HG03064 (cell line): ENCODE results near the gene KIAA0408.
A peak's percentile ranks its signal among the peaks of the same experiment; 100 is the strongest.

Experiments
- ATAC-seq: cut with Tn5 transposase; IDR thresholded peaks from one replicate; pipeline ENCODE4 v1.9.1; 2021; ENCODE audit warnings: low read depth; ENCODE audit not compliant: unreplicated experiment

Gene KIAA0408

DNA sequence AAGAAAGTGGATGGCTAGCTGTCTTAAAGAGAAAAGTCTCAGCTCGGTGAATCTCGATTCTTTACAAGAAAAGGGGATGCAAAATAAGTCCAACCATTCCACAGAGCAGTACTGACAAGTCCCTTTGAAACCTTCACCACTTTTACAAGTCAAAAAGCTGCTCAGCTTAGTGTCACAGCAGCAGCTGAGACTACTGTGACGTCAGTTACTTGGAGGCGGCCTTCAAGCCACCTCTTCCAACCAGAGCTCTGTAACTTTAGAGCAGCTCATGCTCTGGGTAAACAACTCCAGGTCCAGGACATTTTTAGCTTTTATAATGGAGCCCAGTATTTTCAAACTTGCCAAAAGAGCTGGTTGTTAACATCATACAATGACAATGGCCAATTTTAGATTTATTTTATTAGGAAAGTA, at the start of gene KIAA0408:
TSS of gene KIAA0408 (minus strand) at position 159 of the 411 bp plus-strand sequence. CDS start 5,408 bp downstream, outside the sequence.
- no peak for ATAC-seq

DNA sequence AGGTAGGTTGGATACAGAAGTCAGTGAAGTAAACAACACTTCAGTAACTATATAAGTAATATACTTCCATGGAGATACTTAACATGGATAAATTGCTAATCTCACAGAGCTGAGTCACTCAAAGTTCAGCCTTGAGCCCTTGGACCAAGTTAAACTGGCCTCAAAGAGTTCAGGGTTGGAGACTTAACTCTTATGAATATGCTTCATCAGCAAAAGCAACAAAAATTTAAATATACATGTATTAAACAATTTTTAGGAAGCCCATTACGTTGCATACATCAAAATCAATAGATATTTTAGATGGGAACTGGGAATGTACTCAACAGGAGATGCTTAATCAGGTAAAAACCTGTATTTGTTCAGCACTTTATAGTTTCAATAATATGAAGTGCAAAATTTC, 47.7 kb upstream of the KIAA0408 start:
- no peak for ATAC-seq

DNA sequence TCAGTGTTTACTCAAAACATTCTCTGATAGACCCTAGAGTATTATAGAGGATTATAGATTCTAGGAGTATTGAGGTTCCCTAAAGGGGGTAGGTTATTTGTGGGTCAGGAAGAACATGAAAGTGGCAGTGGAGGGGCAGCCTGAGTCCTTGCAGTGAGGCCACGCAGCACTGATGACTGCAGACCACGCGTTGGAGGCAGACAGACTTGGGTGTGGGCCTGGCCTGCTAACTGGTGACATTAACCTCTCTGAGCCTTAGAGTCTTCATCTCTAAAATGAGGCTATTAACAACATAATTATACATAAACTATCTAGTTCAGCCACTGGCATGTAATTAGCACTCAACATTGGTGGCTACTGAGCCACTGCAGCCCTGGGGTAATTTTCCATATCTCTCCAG, 43.8 kb upstream of the KIAA0408 start:
- ATAC-seq = no peak

DNA sequence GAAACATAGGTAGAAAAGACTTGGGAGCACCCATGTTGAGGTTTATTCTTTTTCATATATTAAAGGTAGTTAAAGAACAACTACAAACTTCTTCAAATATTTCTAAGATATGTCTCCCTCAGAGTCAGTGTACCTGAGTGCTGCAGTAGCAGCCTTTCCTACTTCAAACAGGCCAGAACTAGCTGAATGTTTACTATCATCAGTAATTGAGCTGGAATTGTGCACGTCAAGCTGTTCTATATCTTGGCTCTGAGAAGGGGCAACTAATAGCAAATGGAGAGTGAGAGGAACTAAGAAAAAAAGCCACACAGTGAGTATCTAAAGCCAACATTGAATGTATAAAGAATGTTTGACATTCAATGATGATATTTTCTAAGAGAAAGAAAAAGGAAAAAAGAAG, 38.2 kb upstream of the KIAA0408 start:
- ATAC-seq = no peak

DNA sequence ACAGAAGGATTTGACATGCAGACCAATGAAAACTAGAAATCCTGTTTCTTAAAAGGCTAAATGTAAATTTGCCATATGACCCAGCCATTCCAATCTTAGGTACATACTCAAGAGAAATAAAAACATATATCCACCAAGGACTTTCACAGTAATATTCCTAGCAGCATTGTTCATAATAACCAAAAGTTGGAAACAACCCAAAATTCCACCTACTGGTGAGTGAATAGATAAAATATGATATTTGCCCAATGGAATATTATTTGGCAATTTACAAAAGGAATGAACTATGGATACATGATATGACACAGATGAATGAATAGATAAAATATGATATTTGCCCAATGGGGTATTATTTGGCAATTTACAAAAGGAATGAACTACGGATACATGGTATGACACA, 37.3 kb upstream of the KIAA0408 start:
- no peak for ATAC-seq

DNA sequence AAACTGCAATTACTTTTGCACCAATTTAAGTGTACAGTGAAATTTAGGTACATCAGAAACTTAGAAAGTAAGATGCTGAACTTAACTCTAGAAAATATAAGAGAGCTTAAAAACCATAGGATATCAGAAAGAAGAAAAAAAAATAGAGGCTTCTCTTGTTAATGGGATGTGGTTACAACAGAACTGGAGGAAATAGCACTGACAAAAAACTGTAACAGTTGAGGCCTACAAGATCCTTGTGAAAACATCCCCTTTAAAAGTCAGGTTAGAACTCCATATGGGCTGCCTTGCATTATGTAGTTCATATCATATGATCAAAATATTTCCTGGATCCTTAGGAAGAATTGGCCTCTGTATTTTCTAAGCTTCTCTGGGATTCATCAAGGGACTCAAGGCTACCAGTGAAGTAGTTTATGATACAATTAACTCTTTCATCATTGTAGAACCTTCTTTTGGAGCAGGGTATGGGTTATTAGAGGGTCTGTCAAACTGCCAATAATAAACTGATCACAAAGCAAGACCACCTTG, 35.1 kb upstream of the KIAA0408 start:
- no peak for ATAC-seq

DNA sequence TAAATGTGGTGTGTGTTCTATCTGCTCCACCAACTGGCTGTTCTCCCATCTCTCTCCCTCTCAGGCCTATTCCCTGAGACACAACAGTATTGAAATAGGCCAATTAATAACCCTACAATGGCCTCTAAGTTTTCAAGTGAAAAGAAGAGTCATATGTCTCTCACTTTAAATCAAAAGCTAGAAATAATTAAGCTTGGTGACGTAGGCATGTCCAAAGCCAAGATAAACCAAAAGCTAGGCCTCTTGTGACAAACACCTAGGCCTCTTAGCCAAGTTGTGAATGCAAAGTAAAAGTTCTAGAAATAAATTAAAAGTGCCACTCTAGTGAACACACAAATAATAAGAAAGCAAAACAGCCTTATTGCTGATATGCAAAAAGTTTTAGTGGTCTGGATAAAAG, 30.1 kb upstream of the KIAA0408 start:
- ATAC-seq = no peak

DNA sequence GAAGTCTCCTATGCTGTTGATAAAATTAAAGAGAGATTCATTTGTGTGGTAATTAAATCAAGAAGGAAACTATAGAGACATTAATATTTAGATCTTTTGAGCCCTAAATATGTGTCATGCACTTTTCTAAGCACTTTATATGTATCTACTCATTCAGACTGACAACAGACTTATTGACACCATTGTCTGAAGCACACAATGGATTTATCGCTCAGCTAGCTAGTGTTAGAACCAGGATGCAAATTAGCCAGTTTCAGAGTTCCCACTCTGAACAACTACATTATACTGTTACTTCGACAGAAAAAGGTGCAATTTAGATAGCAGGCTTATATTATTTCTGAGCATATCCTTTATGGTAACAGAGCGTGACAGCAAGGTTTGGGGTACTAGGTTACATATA, 27.7 kb upstream of the KIAA0408 start:
- ATAC-seq = no peak

DNA sequence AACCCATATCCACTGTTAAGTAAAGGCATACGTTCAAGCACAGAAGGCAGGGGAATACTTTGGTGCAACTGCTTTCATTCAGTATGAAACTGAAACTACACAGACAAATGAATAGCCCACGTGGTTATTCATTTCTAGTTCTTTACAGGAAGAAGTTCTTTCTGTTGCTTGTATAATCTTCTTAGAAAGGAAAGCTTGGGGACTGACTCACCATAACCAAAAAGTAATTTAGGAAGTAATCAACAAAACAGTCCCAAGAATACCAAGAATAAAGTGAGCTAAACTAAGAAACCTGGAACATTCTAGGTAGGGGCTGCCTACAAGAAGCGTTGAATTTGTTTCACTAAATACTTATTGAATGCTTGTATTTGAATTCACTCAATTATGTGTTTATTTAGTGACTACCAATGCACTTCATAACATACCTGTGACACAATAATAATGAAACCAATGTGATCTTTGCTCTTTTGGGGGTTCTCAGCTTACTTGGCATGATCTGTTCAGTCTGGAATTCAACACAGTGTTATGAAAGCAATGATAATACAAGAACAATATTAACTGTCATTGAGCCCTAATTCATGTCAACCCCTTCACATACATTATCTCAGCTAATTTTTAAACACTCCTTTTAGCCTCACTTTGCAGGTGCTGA, 25.1 kb upstream of the KIAA0408 start:
- peak; percentile 100 for ATAC-seq

DNA sequence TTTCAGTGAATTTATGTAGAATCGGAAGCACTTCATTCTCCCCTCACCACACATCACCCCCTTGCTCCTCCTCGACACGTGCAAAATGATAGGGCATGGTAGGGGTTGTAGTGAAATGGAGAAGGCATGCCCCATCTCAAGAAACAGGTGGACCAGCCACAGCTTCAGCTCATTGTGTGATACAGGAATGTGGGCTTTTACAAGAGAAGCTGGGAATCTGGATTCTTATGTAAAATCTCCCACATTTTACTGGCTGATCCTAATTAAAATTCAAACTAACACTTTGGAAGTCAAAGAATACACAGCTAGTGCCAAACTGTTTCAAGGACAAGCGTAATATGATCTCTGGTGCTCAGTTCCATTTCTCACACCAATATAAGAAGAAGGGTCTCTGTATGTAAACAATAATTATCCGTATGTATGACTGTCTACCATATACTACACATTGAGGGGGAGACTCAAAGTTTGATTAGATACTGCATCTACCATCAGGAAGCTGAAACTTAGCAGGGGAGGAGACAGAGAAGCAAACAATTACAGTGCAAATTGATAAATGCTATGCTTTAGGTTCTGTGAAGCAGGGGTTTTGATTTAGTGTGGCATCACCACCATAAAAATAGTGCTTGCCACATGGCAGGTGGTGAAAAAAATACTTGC, 24.3 kb upstream of the KIAA0408 start:
- peak; percentile 6 for ATAC-seq

DNA sequence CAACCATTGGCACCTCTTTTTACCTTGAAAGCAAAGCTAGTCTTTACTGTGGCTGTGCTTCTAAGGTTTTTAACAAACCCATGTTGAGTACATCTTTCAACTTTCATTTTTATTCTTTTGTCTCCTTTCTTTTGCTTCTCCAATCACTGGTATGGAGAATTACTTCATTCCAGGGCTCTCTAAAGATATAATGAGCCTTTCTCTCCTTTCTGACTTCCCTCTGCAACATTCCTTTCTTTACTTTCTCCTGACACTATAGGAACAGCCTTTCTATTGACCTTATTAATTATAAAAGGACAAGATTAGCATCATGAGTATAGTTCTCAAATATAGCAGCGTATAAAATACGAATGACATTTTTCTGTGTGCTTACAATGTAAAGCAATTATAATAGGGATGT, 23.1 kb upstream of the KIAA0408 start:
- ATAC-seq = no peak

DNA sequence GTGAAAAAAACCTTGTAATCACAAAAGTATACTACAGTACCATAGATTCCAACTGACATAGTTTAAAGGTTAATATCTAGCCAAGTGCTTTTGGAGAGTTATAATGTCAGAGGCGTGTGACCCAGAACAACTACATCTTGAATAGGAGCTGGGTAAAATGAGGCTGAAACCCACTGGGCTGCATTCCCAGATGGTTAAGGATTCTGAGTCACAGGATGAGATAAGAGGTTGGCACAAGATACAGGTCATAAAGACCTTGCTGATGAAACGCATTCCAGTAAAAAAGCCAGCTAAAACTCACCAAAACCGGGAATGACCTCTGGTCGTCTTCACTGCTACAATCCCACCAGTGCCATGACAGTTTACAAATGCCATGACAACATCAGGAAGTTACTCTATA, 22.4 kb upstream of the KIAA0408 start:
- ATAC-seq = no peak

DNA sequence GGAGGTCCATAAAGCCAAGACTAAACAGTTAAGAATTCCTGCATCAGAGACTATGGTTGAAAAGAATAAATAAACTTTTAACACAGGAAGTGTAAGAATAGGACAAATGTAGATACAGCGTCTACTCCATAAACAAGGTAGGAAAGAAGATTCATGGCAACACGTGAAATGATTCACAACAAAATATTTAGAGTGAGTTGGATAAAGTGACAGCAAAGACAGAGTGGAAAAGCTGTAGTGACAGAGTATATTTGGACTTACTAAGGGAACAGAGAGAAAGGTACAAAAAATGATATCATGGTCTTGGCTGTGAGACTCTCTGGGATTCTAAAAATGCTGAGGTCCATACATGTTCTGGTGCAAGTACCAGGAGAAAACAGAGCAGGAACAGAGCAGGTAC, 21.9 kb upstream of the KIAA0408 start:
- ATAC-seq = no peak

DNA sequence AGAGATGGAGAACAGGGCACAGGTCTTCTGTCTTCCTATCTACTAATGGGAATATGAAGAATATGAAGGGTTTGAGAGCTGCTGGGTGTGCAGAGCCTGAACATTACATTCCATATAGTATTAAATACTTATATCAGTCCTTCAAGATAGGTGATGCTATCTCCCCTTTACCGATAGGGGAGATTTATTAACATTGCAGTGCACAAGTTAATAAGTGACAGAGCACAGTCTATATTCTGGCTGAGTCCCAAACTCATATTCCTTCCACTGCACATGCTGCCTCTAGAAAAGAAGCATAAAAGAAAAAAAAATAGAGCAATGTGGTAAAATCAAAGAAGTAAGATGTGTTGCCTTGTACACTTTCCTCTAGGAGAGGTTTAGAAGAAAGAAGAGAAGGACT, 18.5 kb upstream of the KIAA0408 start:
- ATAC-seq = no peak

DNA sequence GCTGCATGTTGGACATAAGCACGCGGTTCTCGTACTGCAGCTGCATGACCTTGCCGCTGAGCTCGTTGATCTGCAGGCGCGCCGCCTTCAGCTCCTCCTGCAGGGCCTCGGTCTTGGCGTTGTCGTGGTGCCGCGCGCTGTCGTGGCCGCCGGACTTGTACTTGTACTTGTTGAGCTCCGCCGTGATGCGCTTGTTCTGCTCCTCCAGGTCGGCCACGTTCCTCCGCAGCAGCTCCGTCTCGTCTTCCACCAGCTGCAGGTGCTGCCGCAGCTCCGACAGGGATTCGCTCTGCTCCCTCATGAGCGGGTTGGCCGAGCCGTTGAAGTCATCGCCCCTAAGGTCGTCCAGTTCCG, 16.6 kb upstream of the KIAA0408 start:
- no peak for ATAC-seq

DNA sequence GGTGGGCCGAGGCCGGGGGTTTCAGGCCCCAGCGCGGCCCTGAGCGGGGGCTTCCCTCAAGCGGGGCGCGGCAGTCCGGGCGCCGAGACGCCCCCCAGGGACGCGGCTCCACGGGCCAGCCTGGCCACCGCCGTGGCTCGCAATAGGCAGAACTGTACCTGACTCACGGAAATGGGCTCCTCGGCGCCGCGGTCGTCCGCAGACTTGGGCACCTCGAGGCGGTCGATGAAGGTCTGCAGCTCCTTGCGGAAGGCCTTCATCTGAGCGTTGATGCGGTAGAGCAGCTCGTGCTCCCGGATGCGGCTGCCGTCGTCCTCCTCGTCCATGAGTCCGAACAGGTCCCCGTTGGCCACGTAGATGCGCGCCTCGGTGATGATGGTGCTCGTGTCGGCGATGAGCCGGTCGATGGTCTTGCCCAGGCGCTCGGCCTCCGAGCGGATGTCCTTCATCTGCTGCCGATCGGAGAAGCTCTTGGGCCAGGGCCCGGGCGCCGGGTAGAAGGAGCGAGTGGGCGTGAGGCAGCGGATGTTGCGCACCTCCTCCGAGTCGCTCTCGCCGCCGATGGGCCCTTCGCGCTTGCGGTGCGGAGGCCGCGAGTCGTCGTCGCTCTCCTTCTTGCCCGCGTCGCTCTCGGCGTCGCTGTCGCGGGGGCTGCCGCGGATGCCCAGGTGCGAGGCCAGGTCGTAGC, 16.1 kb upstream of the KIAA0408 start:
- ATAC-seq = no peak

DNA sequence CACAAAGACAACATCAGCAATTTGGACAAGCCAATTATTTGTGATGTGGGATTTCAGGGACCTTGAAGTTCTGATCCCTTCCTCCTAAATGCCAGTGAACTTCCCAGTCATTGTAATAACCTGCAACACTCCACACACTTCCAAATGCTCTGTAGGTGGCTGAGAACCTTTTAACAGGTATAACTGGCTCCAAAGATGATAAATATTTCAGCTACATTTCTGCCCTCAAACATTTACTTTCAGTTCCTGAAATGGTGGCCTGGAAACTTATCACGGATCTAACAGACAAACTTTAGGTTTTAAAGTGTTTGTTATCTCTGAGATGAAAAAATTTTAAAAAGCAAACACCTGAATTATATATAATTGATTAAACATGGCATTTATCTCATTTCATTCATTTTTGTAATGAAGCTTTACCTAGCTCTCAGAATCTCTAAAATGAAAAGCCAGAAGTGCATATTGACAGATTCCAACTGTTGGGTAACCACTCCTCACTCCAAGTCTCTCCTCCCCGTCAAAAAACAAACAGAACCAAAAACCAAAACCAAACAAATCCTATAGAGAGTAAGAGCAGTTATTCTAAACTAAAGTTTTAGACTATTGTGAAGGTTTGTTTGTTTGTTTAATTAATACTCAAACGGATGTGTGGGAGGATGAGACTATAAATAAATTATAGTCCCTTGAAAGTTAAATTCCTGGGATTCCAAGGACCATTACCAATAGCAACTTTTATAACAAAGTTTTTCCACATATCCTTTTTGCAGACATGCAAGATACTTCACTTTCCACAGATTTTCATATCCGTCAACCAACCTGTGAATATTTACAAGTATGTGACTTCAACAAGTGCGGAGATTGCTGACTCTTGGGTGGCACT, 12.4 kb upstream of the KIAA0408 start:
- ATAC-seq = no peak

DNA sequence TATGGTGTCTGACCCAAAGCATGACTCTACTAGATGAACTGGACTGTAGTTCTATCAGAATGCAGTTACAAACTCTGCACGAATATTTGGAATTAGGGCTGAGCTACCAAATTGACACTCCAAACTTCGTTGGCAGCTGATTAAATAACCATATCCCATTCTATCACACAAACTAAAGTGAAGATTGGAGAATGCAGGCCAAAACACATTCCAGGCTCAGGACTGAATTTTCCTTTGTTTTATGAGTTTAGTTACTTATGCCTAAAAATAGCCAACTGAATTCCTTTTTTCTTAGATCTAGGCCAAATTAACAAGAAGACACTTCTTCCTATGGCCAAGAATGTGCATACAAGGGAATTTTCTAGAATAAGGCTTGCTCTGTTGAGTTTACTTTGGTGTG, 9.7 kb upstream of the KIAA0408 start:
- no peak for ATAC-seq

DNA sequence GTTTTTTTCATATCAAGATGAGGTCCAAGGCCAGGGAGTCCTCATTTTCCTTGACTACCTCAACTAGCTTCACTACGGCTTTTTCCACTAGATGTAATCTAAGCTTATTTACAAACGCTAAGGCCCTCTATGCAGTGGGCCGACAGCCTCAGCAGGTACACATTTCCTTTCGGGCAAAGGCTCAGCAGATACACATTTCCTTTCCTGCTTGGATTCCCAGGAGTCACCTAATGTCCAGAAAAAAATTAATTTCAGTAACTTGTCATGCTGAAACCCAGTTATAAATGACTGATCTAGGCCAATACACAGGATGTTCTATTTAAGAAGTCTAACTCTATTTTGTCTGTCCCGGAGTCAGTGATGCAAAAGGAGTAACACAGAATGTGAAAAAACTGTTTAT, 7.2 kb upstream of the KIAA0408 start:
- no peak for ATAC-seq

DNA sequence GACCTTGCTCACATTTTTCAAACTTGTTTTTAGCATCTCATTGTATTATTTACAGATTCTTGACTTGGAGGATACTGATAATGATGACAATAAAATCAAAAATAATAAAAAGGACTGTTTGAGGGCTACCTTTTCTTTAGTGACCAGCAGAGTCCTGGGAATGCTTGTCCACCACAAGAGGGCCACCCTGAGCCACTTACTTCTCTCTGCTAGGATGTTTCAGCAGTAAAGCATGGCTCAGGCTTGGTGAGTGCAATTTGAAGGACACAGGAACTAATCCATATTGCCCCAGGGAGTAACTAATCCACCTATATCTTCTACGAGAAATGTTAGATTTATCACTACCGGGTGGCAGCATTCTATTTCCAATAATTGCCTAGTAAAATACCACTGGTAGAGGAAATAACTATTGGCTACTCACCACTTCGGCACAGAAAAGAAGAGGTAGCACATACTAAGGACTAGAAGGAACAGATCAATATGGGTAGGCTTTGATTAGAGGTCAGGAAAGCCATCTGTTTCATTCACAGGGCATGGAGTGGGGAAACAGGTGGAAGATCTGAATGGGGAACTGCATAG, 5.8 kb upstream of the KIAA0408 start:
- peak; percentile 91 for ATAC-seq
